ENCODE measurements around the gene PTBP3. TPM values are rescaled to one million over a fixed set of nuclear protein-coding genes. Genes with fewer than 3 reads are reported as not detected.
A peak's percentile ranks its signal among the peaks of the same experiment; 100 is the strongest.

PTBP3 gene
- total RNA-seq, 2 donors from 2014 or later = 26.5 to 55.6 TPM

DNA sequence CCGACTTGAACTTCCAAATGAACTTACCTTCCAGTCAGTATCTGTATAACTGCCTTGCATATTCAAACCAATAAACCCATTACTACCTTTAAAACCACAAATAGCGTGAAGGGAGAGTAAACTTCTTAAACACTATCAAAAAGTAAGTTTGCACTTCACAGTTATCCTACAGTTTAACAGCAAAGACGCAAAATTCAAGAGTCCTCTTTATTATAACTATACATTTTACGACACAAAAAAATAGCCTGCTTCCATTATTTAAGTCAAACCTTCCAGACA lies 1.8 kb downstream of the PTBP3 start:
- no peaks in the 10 kb centered on the region for H3K27me3 ChIP-seq (replicated peaks; ENCODE audit: insufficient read depth)
- peaks cover 16 to 20% of the 10 kb centered on the region in 2 donors for H3K4me1 ChIP-seq (ENCODE audit: control insufficient read depth in 1 of 2, low read depth in 2 of 2)
- no peak overlapping the region for H3K27ac ChIP-seq
- ATAC-seq (ENCODE audit: insufficient number of reproducible peaks, low FRiP score, low read depth) = no peak
- H3K4me3 ChIP-seq = peak overlapping the region; percentile 86
- no peaks in the 10 kb centered on the region for H3K9me3 ChIP-seq
- no peak for DNase-seq (ENCODE audit: low spot score)
- H3K36me3 ChIP-seq = no peaks in the 10 kb centered on the region
- TF ChIP-seq, protein P1, sequence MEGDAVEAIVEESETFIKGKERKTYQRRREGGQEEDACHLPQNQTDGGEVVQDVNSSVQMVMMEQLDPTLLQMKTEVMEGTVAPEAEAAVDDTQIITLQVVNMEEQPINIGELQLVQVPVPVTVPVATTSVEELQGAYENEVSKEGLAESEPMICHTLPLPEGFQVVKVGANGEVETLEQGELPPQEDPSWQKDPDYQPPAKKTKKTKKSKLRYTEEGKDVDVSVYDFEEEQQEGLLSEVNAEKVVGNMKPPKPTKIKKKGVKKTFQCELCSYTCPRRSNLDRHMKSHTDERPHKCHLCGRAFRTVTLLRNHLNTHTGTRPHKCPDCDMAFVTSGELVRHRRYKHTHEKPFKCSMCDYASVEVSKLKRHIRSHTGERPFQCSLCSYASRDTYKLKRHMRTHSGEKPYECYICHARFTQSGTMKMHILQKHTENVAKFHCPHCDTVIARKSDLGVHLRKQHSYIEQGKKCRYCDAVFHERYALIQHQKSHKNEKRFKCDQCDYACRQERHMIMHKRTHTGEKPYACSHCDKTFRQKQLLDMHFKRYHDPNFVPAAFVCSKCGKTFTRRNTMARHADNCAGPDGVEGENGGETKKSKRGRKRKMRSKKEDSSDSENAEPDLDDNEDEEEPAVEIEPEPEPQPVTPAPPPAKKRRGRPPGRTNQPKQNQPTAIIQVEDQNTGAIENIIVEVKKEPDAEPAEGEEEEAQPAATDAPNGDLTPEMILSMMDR (IDR thresholded peaks at IDR 0.05) = no peak

DNA sequence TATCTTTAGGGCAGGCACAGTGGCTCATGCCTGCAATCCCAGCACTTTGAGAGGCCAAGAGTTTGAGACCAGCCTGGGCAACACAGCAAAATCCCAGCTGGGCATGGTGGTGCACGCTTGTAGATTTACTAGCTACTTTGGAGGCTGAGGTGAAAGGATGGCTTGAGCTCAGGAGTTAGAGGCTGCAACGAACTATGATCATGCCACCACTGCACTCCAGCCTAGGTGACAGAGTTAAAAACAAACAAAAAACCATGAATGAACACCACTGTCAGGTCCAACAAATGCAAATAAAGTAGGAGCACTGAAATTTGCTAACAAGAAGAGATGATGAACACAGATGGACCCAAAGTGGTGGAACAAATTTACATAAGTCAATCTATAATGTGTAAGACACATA lies 4.9 kb downstream of the PTBP3 start:
- no peak overlapping the region for H3K27ac ChIP-seq
- no peak overlapping the region for H3K4me3 ChIP-seq
- DNase-seq (ENCODE audit: low spot score) (no peak), ATAC-seq (ENCODE audit: insufficient number of reproducible peaks, low FRiP score, low read depth) (no peak)
- H3K9me3 ChIP-seq = no peaks in the 10 kb centered on the region
- no peaks in the 10 kb centered on the region for H3K27me3 ChIP-seq (replicated peaks; ENCODE audit: insufficient read depth)
- TF ChIP-seq, protein P1 (IDR thresholded peaks at IDR 0.05) = no peak
- H3K36me3 ChIP-seq = no peaks in the 10 kb centered on the region
- H3K4me1 ChIP-seq (ENCODE audit: control insufficient read depth in 1 of 2, low read depth in 2 of 2) = peaks cover 11 to 16% of the 10 kb centered on the region in 2 donors

- no peak for ATAC-seq (ENCODE audit: insufficient number of reproducible peaks, low FRiP score, low read depth)
- Histone ChIP-seq H3K27ac (no peak overlapping the region), H3K36me3 (no peaks in the 10 kb centered on the region), H3K9me3 (no peaks in the 10 kb centered on the region), H3K4me1 (ENCODE audit: control insufficient read depth in 1 of 2, low read depth in 2 of 2) (peaks cover 11 to 16% of the 10 kb centered on the region in 2 donors), H3K4me3 (no peak overlapping the region), H3K27me3 (replicated peaks; ENCODE audit: insufficient read depth) (no peaks in the 10 kb centered on the region)
- TF ChIP-seq, protein P1 (IDR thresholded peaks at IDR 0.05) = no peak
- no peak for DNase-seq (ENCODE audit: low spot score)
These were observed 5.5 kb downstream of the PTBP3 start for GRCh38 chr9:112327718-112328450.

DNA sequence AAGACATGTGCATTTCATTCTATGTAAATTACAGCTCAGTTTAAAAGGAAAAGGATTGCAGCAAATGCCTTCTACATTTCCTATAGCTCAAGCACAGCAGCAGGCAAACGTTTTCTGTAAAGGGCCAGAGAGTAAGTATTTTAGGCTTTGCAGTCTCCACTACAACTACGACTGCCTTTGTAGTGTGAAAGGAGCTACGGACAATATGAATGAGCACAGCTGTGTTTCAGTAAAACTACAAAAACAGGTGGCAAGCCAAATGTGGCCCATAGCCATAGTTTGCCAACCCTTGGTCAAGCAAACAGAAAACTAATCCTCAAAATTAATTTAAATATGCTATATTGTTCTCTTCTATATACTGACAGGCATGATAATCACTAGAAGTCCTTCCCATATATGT lies 7.2 kb downstream of the PTBP3 start:
- H3K36me3 ChIP-seq = no peaks in the 10 kb centered on the region
- DNase-seq (ENCODE audit: low spot score) (no peak), ATAC-seq (ENCODE audit: insufficient number of reproducible peaks, low FRiP score, low read depth) (no peak)
- no peaks in the 10 kb centered on the region for H3K9me3 ChIP-seq
- H3K4me1 ChIP-seq (ENCODE audit: control insufficient read depth in 1 of 2, low read depth in 2 of 2) = peaks cover 4 to 16% of the 10 kb centered on the region in 2 donors
- H3K27ac ChIP-seq = no peak overlapping the region
- H3K4me3 ChIP-seq = no peak overlapping the region
- TF ChIP-seq, protein P1 (IDR thresholded peaks at IDR 0.05) = no peak
- no peaks in the 10 kb centered on the region for H3K27me3 ChIP-seq (replicated peaks; ENCODE audit: insufficient read depth)

GRCh38 chr9:112325600-112325999 lies 7.8 kb downstream of the PTBP3 start:
- DNase-seq (ENCODE audit: low spot score) (no peak), ATAC-seq (ENCODE audit: insufficient number of reproducible peaks, low FRiP score, low read depth) (no peak)
- H3K27ac ChIP-seq = no peak overlapping the region

More at GRCh38 chr9:112325600-112325999, 7.8 kb downstream of the PTBP3 start:
- peaks cover 0 to 14% of the 10 kb centered on the region in 2 donors for H3K4me1 ChIP-seq (ENCODE audit: control insufficient read depth in 1 of 2, low read depth in 2 of 2)
- TF ChIP-seq, protein P1 (IDR thresholded peaks at IDR 0.05) = no peak
- H3K9me3 ChIP-seq = no peaks in the 10 kb centered on the region
- no peaks in the 10 kb centered on the region for H3K36me3 ChIP-seq
- H3K4me3 ChIP-seq = no peak overlapping the region
- no peaks in the 10 kb centered on the region for H3K27me3 ChIP-seq (replicated peaks; ENCODE audit: insufficient read depth)
